ENCODE data around the gene NR2E3.

NR2E3 gene

GRCh38 chr15:71790081-71790480 lies 20.3 kb upstream of the NR2E3 start:
- DNase-seq (ENCODE audit: low read depth in 4 of 4, low spot score in 1 of 4): no peak

GRCh38 chr15:71791975-71792374 lies 18.4 kb upstream of the NR2E3 start:
- DNase-seq (ENCODE audit: low read depth in 4 of 4, low spot score in 1 of 4): no peak

- DNase-seq (ENCODE audit: low read depth in 4 of 4, low spot score in 1 of 4): no peak
These were observed 17.8 kb upstream of the NR2E3 start for GRCh38 chr15:71792521-71792920.

GRCh38 chr15:71798641-71799040 lies 11.7 kb upstream of the NR2E3 start:
- DNase-seq (ENCODE audit: low read depth in 4 of 4, low spot score in 1 of 4): no peak

- DNase-seq (ENCODE audit: low read depth in 4 of 4, low spot score in 1 of 4): no peak
These were observed 10.2 kb upstream of the NR2E3 start for GRCh38 chr15:71800190-71800589.

- no peak for DNase-seq (ENCODE audit: low read depth in 4 of 4, low spot score in 1 of 4)
These were observed 9.3 kb upstream of the NR2E3 start for GRCh38 chr15:71800835-71801745.

- no peak for DNase-seq (ENCODE audit: low read depth in 4 of 4, low spot score in 1 of 4)
These were observed 8.3 kb upstream of the NR2E3 start for GRCh38 chr15:71801935-71802655.

GRCh38 chr15:71802770-71803169 lies 7.6 kb upstream of the NR2E3 start:
- DNase-seq (ENCODE audit: low read depth in 4 of 4, low spot score in 1 of 4): no peak

- no peak for DNase-seq (ENCODE audit: low read depth in 4 of 4, low spot score in 1 of 4)
These were observed 6.1 kb upstream of the NR2E3 start for GRCh38 chr15:71804226-71804625.

- DNase-seq (ENCODE audit: low read depth in 4 of 4, low spot score in 1 of 4): no peak
These were observed 5.5 kb upstream of the NR2E3 start for GRCh38 chr15:71804695-71805470.

GRCh38 chr15:71806452-71806931 lies 3.9 kb upstream of the NR2E3 start:
- no peak for DNase-seq (ENCODE audit: low read depth in 4 of 4, low spot score in 1 of 4)

- no peak for DNase-seq (ENCODE audit: low read depth in 4 of 4, low spot score in 1 of 4)
These were observed 3.2 kb upstream of the NR2E3 start for GRCh38 chr15:71807125-71807629.

- no peak for DNase-seq (ENCODE audit: low read depth in 4 of 4, low spot score in 1 of 4)
These were observed 2.7 kb upstream of the NR2E3 start for GRCh38 chr15:71807691-71808091.

GRCh38 chr15:71808311-71809020 lies 1.9 kb upstream of the NR2E3 start:
- DNase-seq (ENCODE audit: low read depth in 4 of 4, low spot score in 1 of 4): no peak

- DNase-seq (ENCODE audit: low read depth in 4 of 4, low spot score in 1 of 4): no peak
These were observed 1.0 kb upstream of the NR2E3 start for GRCh38 chr15:71809346-71809745.

- DNase-seq (ENCODE audit: low read depth in 4 of 4, low spot score in 1 of 4): no peak
These were observed 832 bp downstream of the NR2E3 start for GRCh38 chr15:71811036-71811736.

GRCh38 chr15:71811752-71812735 lies 1.7 kb downstream of the NR2E3 start:
- no peak for DNase-seq (ENCODE audit: low read depth in 4 of 4, low spot score in 1 of 4)

GRCh38 chr15:71812966-71813722 lies 2.8 kb downstream of the NR2E3 start:
- no peak for DNase-seq (ENCODE audit: low read depth in 4 of 4, low spot score in 1 of 4)

Data from stimulated activated CD4-positive, alpha-beta T cell treated with anti-CD3 and anti-CD28 coated beads, Interleukin-1b, Interleukin-23, amount 100 ng/mL, for 24 hours (primary cell).